B cell (primary cell): ENCODE results near the gene ID1. TPM values are rescaled to one million over a fixed set of nuclear protein-coding genes. Genes with fewer than 3 reads are reported as not detected.
"Not testable (repeated sequence)": the region's sequence is repeated elsewhere in the genome, so short reads cannot be mapped to it uniquely, and the experiment has no call there.

ENCODE experiments used
- ATAC-seq: fragments of 200-7000 bp; cut with Tn5 transposase; one replicate; pipeline ENCODE4 v1.10.0; 2021; ENCODE audit warnings: low read depth, mild to moderate bottlenecking, moderate number of reproducible peaks, moderate library complexity
- CTCF ChIA-PET: fragments of 350-600 bp; sonication (Branson Sonifier 250); formaldehyde crosslinking; loops from one replicate; lab custom pipeline; 2021; ENCODE audit warnings: antibody characterized with exemption, inconsistent platforms; lab: Charles Lee
- POLR2A ChIA-PET: fragments of 350-600 bp; sonication (Branson Sonifier 250); formaldehyde crosslinking; loops from one replicate; lab custom pipeline; 2021; ENCODE audit warnings: antibody characterized with exemption; lab: Charles Lee
- DNase-seq: peaks from one replicate; pipeline ENCODE4 v3.0.0; 2013
- H2AFZ ChIP-seq: 2 replicates; pipeline ENCODE4 v1.6.1; 2012; ENCODE audit warnings: mild to moderate bottlenecking, low read depth, low read length; ENCODE audit not compliant: insufficient read depth, poor library complexity, severe bottlenecking
- H3K27ac ChIP-seq, 2 donors: 1 replicate in 1 of 2; 2 replicates in 1 of 2; pipeline ENCODE4 v1.5.1; 2012 to 2013; ENCODE audit warnings: low read length in 2 of 2, mild to moderate bottlenecking in 2 of 2, moderate library complexity in 1 of 2
- H3K27me3 ChIP-seq, 4 experiments: fragments of 200-600 bp in 1 of 4; sonication (generic) in 1 of 4; replicated peaks in 1 of 4; 1 replicate in 2 of 4; 2 replicates in 2 of 4; pipeline versions ENCODE4 v1.6.1 to v1.7.0; 2013 to 2016; ENCODE audit warnings: low read length in 3 of 4, mild to moderate bottlenecking in 2 of 4, mixed read lengths in 1 of 4, moderate library complexity in 1 of 4; ENCODE audit not compliant: insufficient read depth in 4 of 4, control insufficient read depth in 3 of 4; ENCODE audit errors: control extremely low read depth in 1 of 4
- H3K36me3 ChIP-seq, 2 experiments: replicated peaks in 1 of 2; 1 replicate in 1 of 2; 2 replicates in 1 of 2; pipeline versions ENCODE4 v1.6.1 to v1.7.1; 2013; ENCODE audit warnings: low read length in 1 of 2; ENCODE audit not compliant: insufficient read depth in 2 of 2, control insufficient read depth in 1 of 2; ENCODE audit errors: control extremely low read depth in 1 of 2, extremely low read depth in 1 of 2
- H3K4me1 ChIP-seq, 2 donors: fragments of 200-600 bp in 1 of 2; sonication (generic) in 1 of 2; 1 replicate in 1 of 2; 2 replicates in 1 of 2; pipeline versions ENCODE4 v1.5.1 to v1.6.1; 2013 to 2017; ENCODE audit warnings: low read length in 2 of 2; ENCODE audit not compliant: control insufficient read depth in 2 of 2, insufficient read depth in 2 of 2
- H3K4me2 ChIP-seq: replicated peaks from 2 replicates; pipeline ENCODE3; 2012; ENCODE audit warnings: mild to moderate bottlenecking, low read depth, low read length; ENCODE audit not compliant: poor library complexity, severe bottlenecking
- H3K4me3 ChIP-seq, 5 experiments: fragments of 200-600 bp in 1 of 5; sonication (generic) in 1 of 5; 1 replicate in 3 of 5; 2 replicates in 2 of 5; pipeline versions ENCODE4 v1.5.1 to v1.7.0; 2011 to 2016; ENCODE audit warnings: low read length in 4 of 5, mild to moderate bottlenecking in 4 of 5, low read depth in 2 of 5, control low read depth in 1 of 5, moderate library complexity in 1 of 5; ENCODE audit not compliant: insufficient read depth in 1 of 5; ENCODE audit errors: control extremely low read depth in 1 of 5, extremely low read depth in 1 of 5
- H3K79me2 ChIP-seq: fragments of 200-600 bp; sonication (generic); one replicate; pipeline ENCODE4 v1.6.0; 2016; ENCODE audit warnings: low read length; ENCODE audit not compliant: control insufficient read depth, insufficient read depth
- H3K9ac ChIP-seq: fragments of 200-600 bp; sonication (generic); 2 replicates; pipeline ENCODE4 v1.6.1; 2017; ENCODE audit warnings: mild to moderate bottlenecking, low read length, moderate library complexity
- H3K9me3 ChIP-seq, 3 donors: one replicate each; pipeline versions ENCODE4 v1.6.1 to v1.7.1; 2013; ENCODE audit warnings: low read length in 2 of 3; ENCODE audit not compliant: control insufficient read depth in 2 of 3, insufficient read depth in 1 of 3; ENCODE audit errors: control extremely low read depth in 1 of 3
- H4K20me1 ChIP-seq: 2 replicates; pipeline ENCODE4 v1.6.0; 2012; ENCODE audit warnings: mild to moderate bottlenecking, low read length; ENCODE audit not compliant: insufficient read depth, control insufficient read depth, poor library complexity, severe bottlenecking
- H3K27ac Mint-ChIP-seq: one replicate; pipeline ENCODE4 v1.8.0; 2021; ENCODE audit warnings: mixed read lengths
- H3K27me3 Mint-ChIP-seq: one replicate; pipeline ENCODE4 v1.8.0; 2021; ENCODE audit warnings: mixed read lengths
- H3K4me1 Mint-ChIP-seq: one replicate; pipeline ENCODE4 v1.8.0; 2021; ENCODE audit warnings: mixed read lengths
- H3K4me3 Mint-ChIP-seq: one replicate; pipeline ENCODE4 v1.8.0; 2021; ENCODE audit warnings: mixed read lengths
- H3K9me3 Mint-ChIP-seq: one replicate; pipeline ENCODE4 v1.8.0; 2022; ENCODE audit warnings: mixed read lengths; ENCODE audit not compliant: insufficient read depth
- CTCF ChIP-seq: fragments of 200-600 bp; IDR thresholded peaks from one replicate; pipeline ENCODE4 v1.8.0; 2022; ENCODE audit warnings: antibody characterized with exemption, mild to moderate bottlenecking
- EZH2 ChIP-seq: IDR thresholded peaks from 2 replicates; pipeline ENCODE4 v1.6.1; 2012; ENCODE audit warnings: borderline replicate concordance, low read depth, mild to moderate bottlenecking, moderate library complexity, low read length; ENCODE audit not compliant: insufficient read depth, poor library complexity, severe bottlenecking
- WGBS: methylation state at CpG from one replicate; pipeline ENCODE4 v1.1.5; 2013; ENCODE audit warnings: missing lambda C conversion rate; ENCODE audit not compliant: insufficient coverage; 5-methylcytosine and 5-hydroxymethylcytosine counted together
- intact Hi-C: fragments of 100-400 bp; cut with micrococcal nuclease; formaldehyde crosslinking; loops from one replicate; pipeline ENCODE4 v1.10.0; 2022
- polyA plus RNA-seq: library from polyadenylated mRNA; depleted of rRNA; stranded (reverse); fragments of >200 nt; gene quantifications from 2 replicates; pipeline ENCODE4 v1.2.3, GENCODE V29; 2012
- total RNA-seq, 2 donors: library from RNA; stranded (reverse); fragments of 120-200 nt in 1 of 2; gene quantifications; 1 replicate in 1 of 2; 2 replicates in 1 of 2; pipeline versions ENCODE4 v1.2.3 to v1.2.4, GENCODE V29; 2013 to 2022

ID1 gene
- total and polyA plus RNA-seq, 2 donors (not counting 1 experiment from before 2014, with no cell fraction given): 4.4 to 68.2 TPM

- POLR2A ChIA-PET: no interaction called here
- CTCF ChIA-PET: interaction anchor here (1.2 kb wide), 1 partner anchor 36 kb away, joined by 3 read pairs; no protein-coding TSS in a partner anchor
- Histone ChIP-seq H3K9me3 (peaks cover 0 to 3% (median 0%) of the 10 kb centered on the region in 3 donors), H3K4me2 (no peak overlapping the region), H3K4me3 (no peak overlapping the region), H3K36me3 (no peaks in the 10 kb centered on the region), H3K79me2 (no peaks in the 10 kb centered on the region), H3K4me1 (no peaks in the 10 kb centered on the region), H3K27me3 (no peaks in the 10 kb centered on the region), H2AFZ (no peak overlapping the region), H3K27ac (no peak overlapping the region), H4K20me1 (no peaks in the 10 kb centered on the region), H3K9ac (no peak overlapping the region)
- Mint-ChIP-seq H3K27me3 (peaks cover 3% of the 10 kb centered on the region), H3K9me3 (no peaks in the 10 kb centered on the region), H3K4me1 (no peaks in the 10 kb centered on the region), H3K27ac (no peak overlapping the region), H3K4me3 (no peak overlapping the region)
- no peak for DNase-seq
- TF ChIP-seq CTCF (no peak), EZH2 (no peak)
- ATAC-seq: no peak
- 60% methylated on average over 1 of the region's 3 CpGs for WGBS
- intact Hi-C loops: no loop called here
These were observed 9.8 kb upstream of the ID1 start for GRCh38 chr20:31595380-31595653.

- TF ChIP-seq EZH2 (no peak), CTCF (no peak)
- 87% methylated on average over 15 of the region's 15 CpGs for WGBS
- ATAC-seq: no peak
- no peak overlapping the region for H3K4me2 ChIP-seq
- H3K4me1 ChIP-seq: no peaks in the 10 kb centered on the region
- intact Hi-C loops: no loop called here
- H3K79me2 ChIP-seq: no peaks in the 10 kb centered on the region
- H3K9me3 ChIP-seq: peaks cover 0 to 3% (median 0%) of the 10 kb centered on the region in 3 donors
- no peak overlapping the region for H3K4me3 ChIP-seq
- H3K27me3 ChIP-seq: no peaks in the 10 kb centered on the region
- H3K27me3 Mint-ChIP-seq: peaks cover 3% of the 10 kb centered on the region
- H3K4me1 Mint-ChIP-seq: no peaks in the 10 kb centered on the region
- H3K27ac ChIP-seq: no peak overlapping the region
- no peak overlapping the region for H2AFZ ChIP-seq
- H4K20me1 ChIP-seq: no peaks in the 10 kb centered on the region
- no peak overlapping the region for H3K27ac Mint-ChIP-seq
- no peaks in the 10 kb centered on the region for H3K36me3 ChIP-seq
- no peak overlapping the region for H3K4me3 Mint-ChIP-seq
- H3K9ac ChIP-seq: no peak overlapping the region
- ChIA-PET CTCF (interaction anchor here (0.6 to 1.3 kb wide), 3 partner anchors 26 to 38 kb away, joined by 3 to 6 read pairs (median 5); no protein-coding TSS in a partner anchor), POLR2A (no interaction called here)
- no peak for DNase-seq
- no peaks in the 10 kb centered on the region for H3K9me3 Mint-ChIP-seq
These were observed 9.3 kb upstream of the ID1 start for GRCh38 chr20:31595654-31596411.

- H3K9me3 Mint-ChIP-seq, H3K79me2 ChIP-seq, H3K27me3 Mint-ChIP-seq, H3K27me3 ChIP-seq, POLR2A ChIA-PET, ATAC-seq, H3K9ac ChIP-seq, DNase-seq, H3K4me1 ChIP-seq, H3K27ac Mint-ChIP-seq, intact Hi-C loops, H3K9me3 ChIP-seq, H3K27ac ChIP-seq, H3K4me3 ChIP-seq, H2AFZ ChIP-seq, H3K4me2 ChIP-seq, H4K20me1 ChIP-seq, H3K4me1 Mint-ChIP-seq, H3K4me3 Mint-ChIP-seq, H3K36me3 ChIP-seq: not testable (repeated sequence)
- WGBS: 96% methylated on average over 3 of the region's 4 CpGs
- CTCF ChIA-PET: interaction anchor here (0.6 to 1.3 kb wide), 3 partner anchors 27 to 37 kb away, joined by 3 to 6 read pairs (median 5); no protein-coding TSS in a partner anchor
These were observed 8.7 kb upstream of the ID1 start for GRCh38 chr20:31596412-31596715.
